Hematopoietic multipotent progenitor cell treated with erythropoietin and hydrocortisone succinate and interleukin-3 and kit ligand, for 4 days (in vitro differentiated cells): ENCODE data around the gene TEKT3.

Source experiments
- DNase-seq: peaks from one replicate; pipeline ENCODE4 v3.0.0-alpha.2; 2015

TEKT3 gene

DNA sequence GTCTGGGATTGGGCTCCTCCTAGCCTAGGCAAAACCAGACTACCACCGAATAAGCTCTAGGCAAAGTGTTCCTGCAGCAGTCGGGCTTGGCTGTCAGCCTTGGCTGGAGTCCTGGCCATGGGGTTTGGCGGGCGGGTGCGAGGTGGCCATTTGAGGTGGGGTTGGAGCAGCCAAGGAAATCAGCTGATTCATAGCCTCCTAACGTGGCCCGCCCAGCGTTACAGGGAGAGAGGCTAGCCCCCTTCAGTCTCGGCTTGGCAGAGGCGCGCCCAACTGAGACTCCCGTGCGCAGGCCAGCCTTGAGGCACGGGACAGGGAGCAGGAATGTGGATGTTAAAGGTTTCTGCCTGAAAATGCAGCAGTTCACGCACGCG is 78.2 kb downstream of the TEKT3 start:
- peak; percentile 61 for DNase-seq

GRCh38 chr17:15262291-15263205 is 78.8 kb downstream of the TEKT3 start:
- peak; percentile 92 for DNase-seq

DNA sequence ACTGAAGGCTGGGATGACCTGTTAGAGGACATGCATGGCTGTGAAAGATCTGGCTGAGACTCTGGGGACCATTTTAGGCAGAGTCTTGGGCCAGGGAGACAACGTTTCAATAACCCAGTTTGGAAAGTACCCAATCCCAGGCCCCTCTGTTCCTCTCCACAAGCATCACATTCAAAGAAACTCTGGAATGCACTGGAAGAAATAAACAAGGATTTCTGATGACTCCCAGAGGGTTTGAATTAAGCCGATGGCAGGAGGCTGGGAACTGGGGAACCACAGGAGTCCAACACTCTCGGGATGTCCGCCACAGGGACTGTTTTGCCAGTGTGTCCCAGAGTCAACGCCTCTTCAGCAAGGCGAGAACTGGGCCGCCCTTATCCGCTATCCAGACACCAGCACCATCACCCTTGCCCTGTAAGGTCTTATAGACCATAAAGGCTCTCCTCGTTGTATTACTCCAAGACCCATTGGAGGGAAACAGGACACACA is 79.6 kb downstream of the TEKT3 start:
- peak; percentile 35 for DNase-seq

DNA sequence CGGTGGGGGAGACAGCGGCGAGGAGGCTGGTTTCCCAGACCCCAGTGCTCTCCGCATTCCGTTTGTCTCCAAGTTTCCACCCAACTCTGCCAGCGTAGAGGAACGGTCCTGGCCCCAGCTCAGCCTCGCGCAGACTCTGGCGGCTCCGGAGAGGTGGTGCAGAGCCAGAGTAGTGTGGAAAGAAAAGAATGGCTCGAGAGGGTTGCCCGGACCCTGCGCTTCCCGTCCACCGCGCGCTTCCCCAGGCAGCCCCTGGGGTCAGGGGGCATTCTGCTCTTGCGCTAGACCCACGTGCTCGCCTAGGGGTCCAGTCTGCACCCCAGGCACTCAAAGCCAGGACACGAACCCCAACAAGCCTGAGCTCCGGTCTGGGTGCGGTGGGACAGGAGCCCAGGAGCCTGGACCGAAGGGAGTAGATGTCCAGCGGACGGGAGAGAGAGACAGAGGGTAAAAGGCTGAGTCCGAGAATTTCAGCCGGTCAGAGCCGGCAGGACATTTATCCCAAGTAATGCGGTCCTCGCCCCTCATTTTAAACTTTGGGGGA is 80.1 kb downstream of the TEKT3 start:
- DNase-seq = peak; percentile 77

DNA sequence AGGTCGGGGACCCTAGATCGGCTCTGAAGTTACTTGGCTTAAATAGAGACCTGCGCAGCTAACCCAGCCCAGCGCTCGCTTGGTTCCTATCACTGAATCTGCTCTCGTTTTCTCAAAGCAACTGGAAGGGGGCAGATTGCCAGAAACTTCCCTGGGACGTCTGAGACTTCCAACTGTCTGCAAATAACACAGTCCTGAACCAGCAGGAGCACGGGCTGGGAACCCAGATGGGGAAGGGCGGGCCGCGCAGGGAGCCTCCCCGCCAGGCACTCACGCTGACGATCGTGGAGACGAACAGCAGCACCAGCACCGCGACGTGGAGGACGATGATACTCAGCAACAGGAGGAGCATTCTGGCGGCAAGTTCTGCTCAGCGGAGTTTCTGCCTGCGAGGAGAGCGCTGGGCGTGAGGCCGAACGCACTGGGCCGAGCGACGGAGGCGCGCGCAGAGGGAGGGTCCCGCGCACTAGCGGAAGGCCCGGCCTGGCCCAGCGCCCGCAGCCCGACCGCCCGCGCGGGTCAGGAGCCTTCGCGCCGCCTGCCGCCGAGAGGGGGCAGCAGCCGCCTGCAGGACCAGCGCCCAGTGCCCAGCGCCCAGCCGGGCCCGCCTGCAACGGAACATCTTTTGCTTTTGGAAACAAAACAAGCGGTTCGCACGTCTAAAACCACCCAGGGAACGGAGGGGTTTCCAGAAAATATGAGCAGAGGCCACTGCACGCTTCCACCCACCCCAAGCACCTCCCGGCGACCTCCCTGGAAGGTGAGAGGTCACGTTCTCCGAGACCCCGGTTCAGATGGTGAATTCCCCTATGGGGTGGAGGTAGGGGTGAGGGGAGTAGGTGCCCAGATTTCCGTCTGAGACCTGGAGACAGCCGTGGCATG is 80.8 kb downstream of the TEKT3 start:
- DNase-seq = peak; percentile 91

DNA sequence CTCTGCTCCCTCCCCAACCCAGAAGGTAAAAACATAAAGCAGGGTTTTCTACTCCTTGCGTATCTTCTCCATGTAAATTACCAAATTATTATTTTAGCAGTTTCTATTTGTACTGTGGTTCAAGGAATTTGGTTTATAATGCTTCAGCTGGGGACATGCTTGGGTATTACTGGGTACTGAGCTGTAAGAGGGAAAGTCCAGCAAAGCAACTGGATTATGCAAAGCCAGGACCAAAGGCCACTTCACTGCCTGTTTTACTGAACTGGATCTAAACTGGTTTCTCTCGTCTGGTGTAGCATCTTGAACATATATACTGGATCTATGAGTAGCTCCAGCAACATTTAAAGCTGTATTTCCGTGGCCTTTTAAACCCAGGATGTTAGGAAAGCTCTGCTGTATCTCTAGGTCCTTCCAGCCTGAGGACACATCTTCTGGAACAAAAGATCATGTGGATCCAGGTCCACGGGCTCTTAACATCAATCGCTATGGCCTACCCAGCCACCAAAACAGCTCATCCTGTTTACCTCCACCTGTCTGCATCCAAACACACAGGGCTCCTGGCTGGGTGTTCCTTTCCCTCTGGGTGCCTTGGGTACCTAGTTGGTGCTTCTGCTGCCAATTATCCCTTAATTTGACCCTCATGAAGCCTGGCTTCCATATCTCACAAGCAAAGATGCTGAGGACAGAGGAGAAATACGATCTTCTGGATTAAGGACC is 83.4 kb downstream of the TEKT3 start:
- no peak for DNase-seq

DNA sequence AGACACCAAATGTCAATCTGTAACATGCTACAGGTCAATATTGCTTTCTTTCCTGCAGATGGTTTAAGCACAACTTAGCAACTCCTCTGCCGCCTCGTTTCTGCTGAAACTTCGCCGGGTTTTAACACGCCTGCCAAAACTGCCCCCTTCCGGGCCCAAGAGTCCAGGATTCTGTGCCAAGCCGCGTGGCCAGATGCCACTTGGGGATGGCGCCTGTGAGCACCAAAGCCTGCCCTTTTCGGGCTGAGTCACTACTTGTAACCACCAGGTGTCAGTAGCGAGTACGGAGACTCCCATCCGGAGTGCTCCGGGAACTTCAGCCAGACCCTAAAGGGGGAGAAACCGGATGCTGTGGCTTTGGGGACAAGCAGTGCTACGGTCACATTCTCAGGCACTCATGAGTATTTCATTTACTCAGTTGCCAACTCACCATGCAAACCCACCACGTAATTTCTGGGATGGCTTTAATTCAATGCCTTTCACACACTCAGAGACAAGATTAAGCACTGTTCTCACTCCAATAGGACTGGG is 84.1 kb downstream of the TEKT3 start:
- DNase-seq = peak; percentile 95

DNA sequence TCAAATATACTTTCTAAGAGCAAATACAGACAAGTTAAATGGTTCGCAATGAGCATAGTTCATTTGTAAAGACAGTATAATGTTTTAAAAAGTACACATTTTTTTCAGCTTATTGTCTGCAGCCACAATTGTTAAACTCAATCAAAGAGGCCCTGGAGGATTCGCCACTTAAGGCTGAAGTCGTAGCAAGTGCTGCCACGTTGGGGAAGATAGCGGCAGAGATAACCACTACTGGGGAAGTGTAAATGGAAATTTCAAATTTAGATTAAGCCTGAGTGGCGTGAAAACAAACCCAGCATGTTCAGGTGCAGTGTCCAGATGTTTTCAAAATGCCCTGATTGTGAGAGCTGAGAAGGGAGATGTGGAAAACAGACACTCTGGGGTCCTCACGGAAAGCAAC is 84.7 kb downstream of the TEKT3 start:
- DNase-seq = peak; percentile 50

DNA sequence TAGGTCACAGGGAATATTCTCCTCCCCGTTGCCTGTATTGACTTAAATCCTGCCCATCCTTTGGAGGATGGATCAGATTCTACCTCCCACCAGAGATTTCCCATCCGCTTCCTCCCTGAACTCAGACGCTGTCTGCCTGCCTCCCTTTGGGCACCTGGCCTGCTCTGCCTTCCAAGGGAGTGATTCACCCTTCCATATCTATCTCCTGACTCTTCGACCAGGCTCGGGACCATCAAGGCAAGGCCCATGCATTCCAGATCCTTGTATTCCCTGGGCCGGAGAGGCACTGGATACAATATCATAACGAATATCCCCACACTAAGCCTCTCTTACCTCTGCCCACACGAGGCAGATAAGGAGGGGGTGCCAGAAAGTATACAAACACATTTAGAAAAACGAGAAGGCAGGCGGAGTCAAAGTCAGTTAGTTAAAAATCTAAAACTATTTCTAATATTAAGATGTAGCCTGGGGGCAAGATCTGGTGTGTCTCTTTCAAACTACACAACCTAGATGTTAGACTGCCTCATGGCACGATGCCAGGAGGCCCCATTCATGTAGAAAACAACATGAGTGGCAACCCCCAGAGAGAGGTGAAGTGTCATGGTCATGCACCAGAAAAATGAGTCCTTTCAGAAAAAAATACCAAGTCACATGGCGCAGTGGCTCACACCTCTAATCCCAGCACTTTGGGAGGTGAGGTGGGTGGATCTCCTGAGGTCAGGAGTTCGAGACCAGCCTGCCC is 85.5 kb downstream of the TEKT3 start:
- DNase-seq = no peak
